RWPE1 (cell line): ENCODE results near the gene PTPN7.
"Not testable (repeated sequence)": the region's sequence is repeated elsewhere in the genome, so short reads cannot be mapped to it uniquely, and the experiment has no call there.

ENCODE experiments used
- CTCF ChIA-PET: fragments of 350-600 bp; sonication (Branson Sonifier 250); formaldehyde crosslinking; extraction: SDS; loops from one replicate; lab custom pipeline; 2021; lab: Yijun Ruan, JAX
- POLR2A ChIA-PET: fragments of 400-600 bp; formaldehyde crosslinking; extraction: SDS; loops from one replicate; lab custom pipeline; 2020; ENCODE audit warnings: antibody characterized with exemption; ENCODE audit not compliant: low non-redundant PET; lab: Yijun Ruan, JAX
- DNase-seq: peaks from one replicate; pipeline ENCODE4 v3.0.0; 2012; ENCODE audit warnings: low spot score
- H3K27ac ChIP-seq: fragments of 450-650 bp; 2 replicates; pipeline ENCODE4 v1.5.1; 2017
- TF ChIP-seq, protein P1 (sequence below): fragments of 450-650 bp; conservative IDR thresholded peaks from 2 replicates; pipeline ENCODE4 v1.5.1; 2017; ENCODE audit warnings: low read depth, mild to moderate bottlenecking

PTPN7 gene

DNA sequence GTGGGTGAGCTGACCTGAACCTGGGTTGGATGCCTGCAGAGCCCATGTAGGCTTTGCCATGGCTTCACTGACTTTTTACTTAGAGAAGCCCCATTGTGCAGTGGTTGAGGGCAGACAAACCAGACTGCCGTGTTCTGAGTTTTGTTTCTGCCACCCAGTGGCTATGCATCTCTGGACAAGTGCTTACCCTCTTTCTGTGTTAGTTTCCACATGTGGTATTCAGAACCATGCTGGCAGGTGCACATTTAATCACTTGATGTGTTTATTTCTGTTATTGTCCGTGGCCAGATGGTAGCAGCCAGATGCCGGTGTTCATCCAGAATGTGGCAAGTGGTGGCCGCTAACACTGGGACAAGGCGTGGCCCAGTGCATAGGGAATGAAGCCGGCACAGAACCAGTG, 10.3 kb upstream of the PTPN7 start:
- ChIA-PET POLR2A (no interaction called here), CTCF (interaction anchor here (0.6 kb wide), 1 partner anchor 16 kb away, joined by 3 read pairs; no protein-coding TSS in a partner anchor)
- no peak for DNase-seq
- TF ChIP-seq, protein P1, sequence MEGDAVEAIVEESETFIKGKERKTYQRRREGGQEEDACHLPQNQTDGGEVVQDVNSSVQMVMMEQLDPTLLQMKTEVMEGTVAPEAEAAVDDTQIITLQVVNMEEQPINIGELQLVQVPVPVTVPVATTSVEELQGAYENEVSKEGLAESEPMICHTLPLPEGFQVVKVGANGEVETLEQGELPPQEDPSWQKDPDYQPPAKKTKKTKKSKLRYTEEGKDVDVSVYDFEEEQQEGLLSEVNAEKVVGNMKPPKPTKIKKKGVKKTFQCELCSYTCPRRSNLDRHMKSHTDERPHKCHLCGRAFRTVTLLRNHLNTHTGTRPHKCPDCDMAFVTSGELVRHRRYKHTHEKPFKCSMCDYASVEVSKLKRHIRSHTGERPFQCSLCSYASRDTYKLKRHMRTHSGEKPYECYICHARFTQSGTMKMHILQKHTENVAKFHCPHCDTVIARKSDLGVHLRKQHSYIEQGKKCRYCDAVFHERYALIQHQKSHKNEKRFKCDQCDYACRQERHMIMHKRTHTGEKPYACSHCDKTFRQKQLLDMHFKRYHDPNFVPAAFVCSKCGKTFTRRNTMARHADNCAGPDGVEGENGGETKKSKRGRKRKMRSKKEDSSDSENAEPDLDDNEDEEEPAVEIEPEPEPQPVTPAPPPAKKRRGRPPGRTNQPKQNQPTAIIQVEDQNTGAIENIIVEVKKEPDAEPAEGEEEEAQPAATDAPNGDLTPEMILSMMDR, result no peak
- H3K27ac ChIP-seq, result no peak overlapping the region

DNA sequence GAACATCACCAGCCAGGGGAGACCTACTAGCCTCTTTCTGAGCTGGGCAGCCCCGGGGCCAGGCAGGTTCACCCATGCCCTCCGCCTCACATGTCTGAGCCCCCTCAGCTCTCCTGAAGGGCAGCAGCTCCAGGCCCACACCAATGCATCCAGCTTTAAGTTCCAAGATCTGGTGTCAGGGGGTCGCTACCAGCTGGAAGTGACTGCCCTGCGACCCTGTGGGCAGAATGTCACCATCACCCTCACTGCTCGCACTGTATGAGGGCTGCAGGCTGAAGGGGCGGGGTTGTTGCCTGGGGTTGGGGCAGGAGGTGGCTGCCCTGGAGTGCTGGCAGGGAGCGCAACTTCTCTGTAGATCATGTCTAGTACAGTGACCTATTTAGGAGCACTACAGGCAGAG, 8.5 kb upstream of the PTPN7 start:
- H3K27ac ChIP-seq, result no peak overlapping the region
- CTCF ChIA-PET, result interaction anchor here (0.6 kb wide), 1 partner anchor 27 kb away, joined by 4 read pairs; no protein-coding TSS in a partner anchor
- TF ChIP-seq, protein P1, result no peak
- POLR2A ChIA-PET, result no interaction called here
- DNase-seq, result no peak

DNA sequence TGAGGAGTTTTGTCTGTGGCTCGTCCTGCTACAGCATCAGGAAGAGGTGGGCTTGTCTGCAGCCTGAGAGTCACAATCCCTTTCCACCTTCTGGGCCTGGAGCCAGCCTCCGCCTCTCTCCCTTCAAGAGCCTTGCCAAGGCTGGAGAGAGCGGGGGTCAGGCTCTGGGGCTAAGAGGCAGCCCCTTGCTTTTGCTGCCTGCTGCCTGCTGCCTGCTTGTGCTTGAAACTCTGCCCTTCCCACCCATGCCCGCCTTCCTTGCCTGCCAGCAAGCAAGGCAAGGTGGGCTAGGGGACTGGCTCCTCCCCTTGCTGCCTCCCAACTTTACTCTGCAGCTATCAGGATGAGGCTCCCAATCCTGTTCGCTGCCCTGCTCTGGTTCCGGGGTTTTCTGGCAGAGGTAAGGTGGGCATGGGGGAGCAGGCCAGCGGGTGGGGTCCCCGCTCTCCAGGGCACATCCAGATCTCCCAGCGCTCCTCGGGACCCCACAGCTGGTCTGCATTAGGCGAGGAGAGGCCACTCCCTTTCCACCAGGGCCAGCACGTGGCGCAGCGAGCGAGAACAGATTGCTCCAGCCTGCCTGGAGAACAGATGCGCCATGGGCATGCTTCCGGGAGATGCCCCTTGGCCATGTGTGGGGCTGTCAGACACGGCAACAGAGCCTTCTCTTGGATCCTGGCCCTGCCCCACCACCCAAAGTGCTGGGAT, 7.5 kb upstream of the PTPN7 start:
- CTCF ChIA-PET, result interaction anchor here (0.7 to 1.0 kb wide), 2 partner anchors 17 to 552 kb away, joined by 3 read pairs; no protein-coding TSS in a partner anchor
- no peak for DNase-seq
- no peak overlapping the region for H3K27ac ChIP-seq
- POLR2A ChIA-PET, result no interaction called here
- TF ChIP-seq, protein P1, result no peak

DNA sequence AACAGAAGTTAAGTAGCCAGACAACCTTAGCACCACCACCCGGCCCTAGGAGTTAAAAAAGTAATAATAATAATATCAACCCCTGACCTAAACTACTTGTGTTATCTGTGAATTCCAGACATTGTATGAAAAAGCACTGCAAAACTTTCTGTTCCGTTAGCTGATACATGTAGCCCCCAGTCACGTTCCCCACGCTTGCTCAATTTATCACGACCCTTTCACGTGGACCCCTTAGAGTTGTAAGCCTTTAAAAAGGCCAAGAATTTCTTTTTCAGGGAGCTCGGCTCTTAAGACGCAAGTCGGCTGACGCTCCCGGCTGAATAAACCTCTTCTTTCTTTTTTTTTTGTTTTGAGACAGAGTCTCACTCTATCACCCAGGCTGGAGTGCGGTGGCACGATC, 6.7 kb upstream of the PTPN7 start:
- DNase-seq, H3K27ac ChIP-seq, POLR2A ChIA-PET: not testable (repeated sequence)
- CTCF ChIA-PET, result interaction anchor here (0.6 to 1.0 kb wide), 2 partner anchors 33 to 553 kb away, joined by 3 read pairs; no protein-coding TSS in a partner anchor

DNA sequence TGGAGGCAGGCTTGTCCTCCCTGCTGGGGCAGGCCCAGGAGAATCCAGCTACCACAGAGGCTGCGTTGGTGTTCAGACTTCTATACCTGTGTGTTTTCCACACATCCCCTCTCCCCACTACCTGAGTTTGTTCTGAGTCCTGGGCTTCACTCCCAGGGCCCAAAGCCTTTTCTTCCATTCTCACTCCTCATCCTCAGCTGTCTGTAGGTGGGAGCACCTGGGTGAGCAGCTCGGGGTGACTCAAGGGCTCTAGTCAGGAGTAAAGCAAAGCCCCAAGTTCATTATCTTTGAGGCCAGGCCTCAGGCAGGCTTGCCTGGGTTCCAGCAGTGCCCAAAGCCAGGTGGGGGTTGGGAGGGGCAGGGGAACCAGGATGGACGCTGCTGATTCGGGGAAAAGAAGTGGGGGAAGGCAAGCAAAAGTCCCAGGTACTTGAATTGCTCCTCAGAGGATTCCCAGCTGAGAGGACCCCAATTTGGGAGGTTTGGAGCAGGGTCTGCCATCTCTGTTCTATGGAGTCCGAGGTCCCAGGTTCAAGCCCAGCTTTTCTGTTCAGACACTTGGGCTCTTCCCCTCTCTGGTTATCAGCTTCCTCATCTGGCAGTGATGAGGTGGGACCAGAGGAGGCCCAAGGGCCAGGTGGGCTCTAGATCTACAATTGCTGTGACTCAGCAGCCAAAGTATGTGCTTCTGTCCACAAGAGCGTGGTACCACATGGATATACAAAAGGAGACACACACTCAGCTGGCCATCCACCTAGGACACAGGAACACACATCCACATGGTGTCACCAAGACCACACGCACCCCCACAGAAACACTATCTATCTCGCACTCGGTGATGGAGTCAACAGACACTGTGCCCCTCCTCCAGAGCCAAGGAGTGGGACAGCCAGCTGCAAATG, 5.8 kb upstream of the PTPN7 start:
- no peak overlapping the region for H3K27ac ChIP-seq
- TF ChIP-seq, protein P1, result no peak
- CTCF ChIA-PET, result interaction anchor here (0.6 to 1.2 kb wide), 3 partner anchors 31 to 554 kb away, joined by 3 to 5 read pairs (median 3); no protein-coding TSS in a partner anchor
- DNase-seq, result no peak
- POLR2A ChIA-PET, result no interaction called here

DNA sequence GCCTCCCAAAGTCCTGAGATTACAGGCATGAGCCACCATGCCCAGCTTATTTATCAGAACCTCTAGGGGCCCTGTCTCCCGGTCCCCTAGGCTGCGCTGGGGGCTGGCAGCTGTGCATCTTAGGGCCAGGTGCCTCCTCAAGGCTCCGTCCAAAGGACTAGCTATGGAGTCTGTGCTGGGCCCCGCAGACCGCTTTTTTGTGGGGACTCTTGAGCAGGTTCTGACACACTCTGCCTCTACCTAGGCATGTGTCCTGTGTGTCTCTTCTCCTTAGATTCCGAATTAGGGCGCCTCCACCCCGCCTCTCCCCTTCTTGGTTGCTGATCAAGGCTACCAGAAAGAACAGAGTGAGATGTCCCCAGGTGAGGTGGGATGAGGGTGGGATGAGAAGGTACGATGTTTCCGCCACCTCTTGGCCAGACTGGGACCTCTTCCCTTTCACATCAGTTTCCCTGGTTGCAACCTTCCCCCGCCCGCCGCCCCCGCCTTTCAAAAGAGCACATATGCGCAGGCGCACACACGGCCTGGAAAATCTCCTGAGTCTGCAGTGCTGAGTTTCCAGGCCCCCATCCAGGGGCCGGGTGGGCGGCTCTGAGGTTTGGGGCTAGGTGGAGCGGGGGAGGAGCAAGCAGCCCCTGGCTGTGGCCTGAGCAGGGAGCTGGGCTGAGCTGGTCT, 5.0 kb upstream of the PTPN7 start:
- DNase-seq, result no peak
- ChIA-PET CTCF (interaction anchor here (1.2 kb wide), 1 partner anchor 166 kb away, joined by 3 read pairs; no protein-coding TSS in a partner anchor), POLR2A (no interaction called here)
- H3K27ac ChIP-seq, result no peak overlapping the region
- TF ChIP-seq, protein P1, result no peak
